Tibial nerve (tissue), 4 donors: ENCODE results near the gene KEAP1. TPM values are rescaled to one million over a fixed set of nuclear protein-coding genes. Genes with fewer than 3 reads are reported as not detected.

Experiments used
- DNase-seq, 2 donors: peaks; one replicate each; pipeline ENCODE4 v3.0.0-alpha.2; 2019; ENCODE audit warnings: low spot score in 2 of 2
- H3K27ac ChIP-seq, 4 donors: fragments of 200-600 bp; sonication (generic) in 3 of 4; one replicate each; pipeline ENCODE4 v1.5.1; 2017 to 2019; ENCODE audit warnings: mild to moderate bottlenecking in 1 of 4
- H3K27me3 ChIP-seq, 2 donors: fragments of 200-600 bp; sonication (generic) in 1 of 2; one replicate each; pipeline versions ENCODE4 v1.5.1 to v1.6.0; 2017 to 2019
- H3K36me3 ChIP-seq, 3 donors: fragments of 200-600 bp; sonication (generic); one replicate each; pipeline ENCODE4 v1.5.1; 2018 to 2019
- H3K4me1 ChIP-seq, 4 donors: fragments of 200-600 bp; sonication (generic) in 3 of 4; one replicate each; pipeline ENCODE4 v1.5.1; 2017 to 2019
- H3K4me3 ChIP-seq, 4 donors: fragments of 200-600 bp; sonication (generic) in 3 of 4; one replicate each; pipeline ENCODE4 v1.5.1; 2017 to 2019; ENCODE audit warnings: mild to moderate bottlenecking in 1 of 4, moderate library complexity in 1 of 4
- H3K9me3 ChIP-seq, 4 donors: fragments of 200-600 bp; sonication (generic) in 3 of 4; one replicate each; pipeline ENCODE4 v1.5.1; 2017 to 2019
- EP300 ChIP-seq, 2 donors: sonication (generic); formaldehyde crosslinking; IDR thresholded peaks; one replicate each; pipeline ENCODE4 v1.6.1; 2017; ENCODE audit warnings: antibody characterized with exemption in 2 of 2, mild to moderate bottlenecking in 1 of 2
- POLR2A ChIP-seq, 2 donors: fragments of 450-650 bp; IDR thresholded peaks; one replicate each; pipeline ENCODE4 v1.6.1; 2017; ENCODE audit warnings: antibody characterized with exemption in 2 of 2, mild to moderate bottlenecking in 2 of 2, moderate library complexity in 2 of 2
- WGBS, 2 donors: methylation state at CpG; one replicate each; pipeline ENCODE4 v1.1.5; 2018; 5-methylcytosine and 5-hydroxymethylcytosine counted together
- total RNA-seq, 4 donors: library from RNA; depleted of rRNA; stranded (reverse); fragments of >200 nt; gene quantifications; one replicate each; pipeline ENCODE4 v1.1.0, GENCODE V29; 2016
- TF ChIP-seq, protein P1 (sequence below), 5 experiments: fragments of 200-600 bp in 3 of 5; fragments of 450-650 bp in 2 of 5; sonication (generic) in 3 of 5; IDR thresholded peaks; one replicate each; pipeline ENCODE4 v1.5.1; 2016 to 2019; ENCODE audit warnings: antibody characterized with exemption in 5 of 5, mild to moderate bottlenecking in 3 of 5, moderate library complexity in 2 of 5

The KEAP1 gene
- total RNA-seq, 4 donors from 2014 or later = 45.4 to 52.4 (median 50.7) TPM

DNA sequence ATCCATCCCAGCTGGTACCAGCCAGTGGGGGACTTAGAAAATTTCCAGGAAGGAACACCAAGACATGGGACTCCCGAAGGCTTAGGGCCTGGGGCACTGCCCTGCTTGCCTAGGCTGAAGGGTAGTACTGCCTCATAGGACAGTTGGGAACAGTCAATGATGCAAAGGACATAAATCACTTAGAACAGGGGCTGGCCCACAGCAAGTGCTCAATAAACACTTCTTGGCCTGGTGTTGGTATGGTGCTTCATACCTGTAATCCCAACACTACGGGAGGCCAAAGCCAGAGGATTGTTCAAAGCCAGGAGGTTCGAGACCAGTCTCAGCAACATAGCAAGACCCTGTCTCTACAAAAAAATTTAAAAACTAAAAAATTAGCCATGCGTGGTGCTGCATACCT lies 5.8 kb downstream of the KEAP1 start:
- no peaks in the 10 kb centered on the region for H3K27me3 ChIP-seq
- no peak overlapping the region for H3K27ac ChIP-seq
- WGBS, 2 donors = 85% methylated on average over 4 of the region's 4 CpGs
- peaks cover 0 to 49% (median 5%) of the 10 kb centered on the region in 4 donors for H3K4me1 ChIP-seq
- peaks cover 0 to 77% (median 0%) of the 10 kb centered on the region in 3 donors for H3K36me3 ChIP-seq
- DNase-seq = no peak
- H3K9me3 ChIP-seq = no peaks in the 10 kb centered on the region
- no peak for TF ChIP-seq EP300 (IDR thresholded peaks at IDR 0.05)
- no peak overlapping the region for H3K4me3 ChIP-seq

DNA sequence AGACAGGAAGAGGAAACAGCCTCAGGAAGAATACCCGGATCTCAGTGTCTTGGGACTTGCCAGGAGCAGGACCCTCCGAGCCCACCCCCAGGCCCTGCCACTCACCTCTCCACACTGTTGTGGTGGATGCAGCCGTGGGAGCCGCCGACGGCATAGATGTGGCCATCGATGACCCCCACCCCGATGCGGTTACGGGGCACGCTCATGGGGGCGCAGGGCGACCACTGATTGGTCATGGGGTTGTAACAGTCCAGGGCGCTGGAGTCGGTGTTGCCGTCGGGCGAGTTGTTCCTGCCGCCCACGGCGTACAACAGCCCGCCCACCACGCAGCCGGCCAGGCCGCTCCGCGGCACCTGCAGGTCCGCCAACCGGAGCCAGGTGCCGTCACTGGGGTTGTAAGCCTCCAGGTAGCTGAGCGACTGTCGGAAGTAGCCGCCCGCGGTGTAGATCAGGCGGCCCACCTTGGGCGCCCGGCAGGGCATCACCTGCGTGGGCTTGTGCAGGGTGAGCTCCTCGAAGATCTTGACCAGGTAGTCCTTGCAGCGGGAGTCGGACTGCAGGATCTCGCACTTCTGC lies 11.6 kb downstream of the KEAP1 start:
- H3K27me3 ChIP-seq = no peaks in the 10 kb centered on the region
- TF ChIP-seq POLR2A (IDR thresholded peaks at IDR 0.05) (no peak), EP300 (IDR thresholded peaks at IDR 0.05) (no peak)
- TF ChIP-seq, protein P1, sequence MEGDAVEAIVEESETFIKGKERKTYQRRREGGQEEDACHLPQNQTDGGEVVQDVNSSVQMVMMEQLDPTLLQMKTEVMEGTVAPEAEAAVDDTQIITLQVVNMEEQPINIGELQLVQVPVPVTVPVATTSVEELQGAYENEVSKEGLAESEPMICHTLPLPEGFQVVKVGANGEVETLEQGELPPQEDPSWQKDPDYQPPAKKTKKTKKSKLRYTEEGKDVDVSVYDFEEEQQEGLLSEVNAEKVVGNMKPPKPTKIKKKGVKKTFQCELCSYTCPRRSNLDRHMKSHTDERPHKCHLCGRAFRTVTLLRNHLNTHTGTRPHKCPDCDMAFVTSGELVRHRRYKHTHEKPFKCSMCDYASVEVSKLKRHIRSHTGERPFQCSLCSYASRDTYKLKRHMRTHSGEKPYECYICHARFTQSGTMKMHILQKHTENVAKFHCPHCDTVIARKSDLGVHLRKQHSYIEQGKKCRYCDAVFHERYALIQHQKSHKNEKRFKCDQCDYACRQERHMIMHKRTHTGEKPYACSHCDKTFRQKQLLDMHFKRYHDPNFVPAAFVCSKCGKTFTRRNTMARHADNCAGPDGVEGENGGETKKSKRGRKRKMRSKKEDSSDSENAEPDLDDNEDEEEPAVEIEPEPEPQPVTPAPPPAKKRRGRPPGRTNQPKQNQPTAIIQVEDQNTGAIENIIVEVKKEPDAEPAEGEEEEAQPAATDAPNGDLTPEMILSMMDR (IDR thresholded peaks at IDR 0.05) = no peak
- peaks cover 0 to 98% (median 27%) of the 10 kb centered on the region in 3 donors for H3K36me3 ChIP-seq
- H3K27ac ChIP-seq = no peak overlapping the region
- DNase-seq = no peak
- H3K9me3 ChIP-seq = no peaks in the 10 kb centered on the region
- WGBS, 2 donors = 91 to 95% methylated on average over 18 to 42 of the region's 43 CpGs
- no peaks in the 10 kb centered on the region for H3K4me1 ChIP-seq
- H3K4me3 ChIP-seq = no peak overlapping the region

DNA sequence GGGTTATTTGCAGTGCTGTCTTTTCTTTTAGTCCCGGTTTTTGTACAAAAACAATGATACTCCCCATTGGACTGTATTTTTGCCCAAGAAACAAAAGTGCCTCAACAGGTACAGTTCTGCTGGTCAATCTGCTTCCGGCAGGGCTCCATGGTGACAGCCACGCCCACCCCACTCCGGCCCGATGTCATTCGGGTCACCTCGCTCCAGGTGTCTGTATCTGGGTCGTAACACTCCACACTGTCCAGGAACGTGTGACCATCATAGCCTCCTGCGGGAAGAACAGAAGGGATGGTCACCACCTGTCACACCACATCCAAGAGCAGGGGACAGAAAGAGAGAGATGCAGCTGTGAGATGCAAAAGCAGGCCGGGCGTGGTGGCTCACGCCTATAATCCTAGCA lies 16.6 kb downstream of the KEAP1 start:
- 83 to 84% methylated on average over 13 of the region's 13 CpGs for WGBS, 2 donors
- H3K27me3 ChIP-seq = no peaks in the 10 kb centered on the region
- H3K36me3 ChIP-seq = peaks cover 0 to 69% (median 28%) of the 10 kb centered on the region in 3 donors
- no peak overlapping the region for H3K27ac ChIP-seq
- H3K4me1 ChIP-seq = no peaks in the 10 kb centered on the region
- TF ChIP-seq POLR2A (IDR thresholded peaks at IDR 0.05) = no peak
- no peak for TF ChIP-seq EP300 (IDR thresholded peaks at IDR 0.05)
- TF ChIP-seq, protein P1 (IDR thresholded peaks at IDR 0.05) = no peak
- no peak overlapping the region for H3K4me3 ChIP-seq
- no peak for DNase-seq
- H3K9me3 ChIP-seq = no peaks in the 10 kb centered on the region

DNA sequence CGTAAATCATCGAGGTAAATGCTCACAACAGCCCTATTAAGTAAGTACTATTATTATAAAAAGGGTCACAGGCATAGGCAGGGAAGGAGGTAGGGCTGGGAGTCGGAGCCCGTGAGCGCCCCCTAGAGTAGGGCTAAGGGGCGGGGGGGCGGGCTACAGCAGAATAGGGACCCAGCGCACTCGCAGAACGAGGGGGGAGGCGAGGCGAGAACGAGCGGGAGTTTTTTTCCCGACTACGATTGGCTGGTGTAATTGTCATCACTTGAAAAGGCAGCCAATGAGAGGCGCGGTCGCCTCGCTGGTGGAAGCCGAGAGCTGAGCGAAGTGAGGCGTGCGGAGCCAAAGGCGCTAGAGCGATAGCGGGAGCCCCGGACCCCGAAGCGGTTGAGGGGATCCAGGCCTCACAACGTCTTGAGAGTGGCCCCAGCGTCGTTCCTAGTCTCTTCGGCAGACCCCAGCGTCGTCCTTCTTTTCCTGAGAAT lies 24.2 kb downstream of the KEAP1 start:
- H3K9me3 ChIP-seq = no peaks in the 10 kb centered on the region
- peak; percentile 86 to 89 for DNase-seq
- TF ChIP-seq, protein P1 (IDR thresholded peaks at IDR 0.05) = peak; percentile 22 to 92 (median 66)
- peak in 1 of 2 donors; percentile 22 for TF ChIP-seq EP300 (IDR thresholded peaks at IDR 0.05)
- TF ChIP-seq POLR2A (IDR thresholded peaks at IDR 0.05) = peak in 1 of 2 donors; percentile 26
- 0 to 1% methylated on average over 20 to 36 of the region's 36 CpGs for WGBS, 2 donors
- no peaks in the 10 kb centered on the region for H3K27me3 ChIP-seq
- no peaks in the 10 kb centered on the region for H3K36me3 ChIP-seq
- H3K27ac ChIP-seq = peak overlapping the region in 2 of 4 donors; percentile 57 to 70
- peaks cover 0 to 15% (median 0%) of the 10 kb centered on the region in 4 donors for H3K4me1 ChIP-seq
- H3K4me3 ChIP-seq = peak overlapping the region; percentile 28 to 53 (median 34)

DNA sequence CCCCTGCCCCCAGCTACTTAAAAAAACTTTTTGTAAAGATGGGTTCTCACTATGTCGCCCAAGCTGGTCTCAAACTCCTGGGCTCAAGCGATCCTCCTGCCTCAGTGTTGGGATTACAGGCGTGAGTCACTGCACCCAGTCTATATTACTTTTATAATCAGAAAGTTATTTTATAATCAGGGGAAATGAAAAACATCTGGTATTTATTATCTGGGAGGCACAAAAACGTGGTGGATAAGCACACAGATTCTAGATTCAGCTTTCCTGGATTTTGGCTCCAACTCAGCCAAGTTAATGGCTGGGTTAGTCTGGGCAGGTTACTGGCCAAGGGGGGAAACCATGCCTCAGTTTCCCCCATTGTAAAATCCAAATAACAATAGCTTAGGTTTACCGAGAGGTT lies 24.7 kb downstream of the KEAP1 start:
- WGBS, 2 donors = 25% methylated on average over 5 of the region's 5 CpGs
- Histone ChIP-seq H3K36me3 (no peaks in the 10 kb centered on the region), H3K27me3 (no peaks in the 10 kb centered on the region), H3K4me1 (peaks cover 0 to 15% (median 0%) of the 10 kb centered on the region in 4 donors), H3K4me3 (peak overlapping the region in 3 of 4 donors; percentile 28 to 53 (median 33)), H3K9me3 (no peaks in the 10 kb centered on the region), H3K27ac (no peak overlapping the region)
- TF ChIP-seq POLR2A (IDR thresholded peaks at IDR 0.05) (no peak), EP300 (IDR thresholded peaks at IDR 0.05) (no peak)
- TF ChIP-seq, protein P1 (IDR thresholded peaks at IDR 0.05) = no peak
- DNase-seq = no peak
